IMR-90 (cell line): ENCODE data around the gene DHDH. TPM values are rescaled to one million over a fixed set of nuclear protein-coding genes. Genes with fewer than 3 reads are reported as not detected.

ENCODE experiments used
- ATAC-seq: fragments of 200-7000 bp; cut with Tn5 transposase; 2 replicates; pipeline ENCODE4 v1.9.1; 2020; ENCODE audit warnings: low read depth, mild to moderate bottlenecking, moderate library complexity
- BruUV-seq: library from RNA; stranded (reverse); fragments of 400-500 nt; replicated peaks from 2 replicates; lab custom pipeline; 2021; lab: Mats Ljungman, UMichigan
- CTCF ChIA-PET: fragments of 300-600 bp; formaldehyde crosslinking; extraction: SDS; loops from one replicate; lab custom pipeline; 2021; ENCODE audit warnings: antibody characterized with exemption; lab: Yijun Ruan, JAX
- POLR2A ChIA-PET: fragments of 300-600 bp; sonication (Branson Sonifier 250); formaldehyde crosslinking; loops from one replicate; lab custom pipeline; 2022; ENCODE audit warnings: antibody characterized with exemption; ENCODE audit not compliant: unreplicated experiment; lab: Charles Lee
- DNase-seq: peaks from one replicate; pipeline ENCODE4 v3.0.0; 2013
- H2AFZ ChIP-seq: replicated peaks from 2 replicates; pipeline ENCODE3; 2013; ENCODE audit warnings: low read length, mild to moderate bottlenecking; ENCODE audit not compliant: poor library complexity
- H2AK5ac ChIP-seq: 2 replicates; pipeline ENCODE4 v1.6.1; 2013; ENCODE audit warnings: low read depth, low read length, inconsistent platforms
- H2AK9ac ChIP-seq: replicated peaks from 2 replicates; pipeline ENCODE3; 2013; ENCODE audit warnings: mild to moderate bottlenecking, low read depth, low read length, moderate library complexity; ENCODE audit not compliant: poor library complexity
- H2BK120ac ChIP-seq: 2 replicates; pipeline ENCODE4 v1.6.1; 2013; ENCODE audit warnings: low read depth, low read length, inconsistent platforms
- H2BK15ac ChIP-seq: 3 replicates; pipeline ENCODE4 v1.6.1; 2013; ENCODE audit warnings: low read depth, low read length, inconsistent platforms
- H2BK20ac ChIP-seq: 2 replicates; pipeline ENCODE4 v1.6.1; 2013; ENCODE audit warnings: low read depth, mild to moderate bottlenecking, inconsistent platforms, low read length, moderate library complexity
- H2BK5ac ChIP-seq: 2 replicates; pipeline ENCODE4 v1.6.1; 2013; ENCODE audit warnings: mild to moderate bottlenecking, low read depth, low read length, inconsistent platforms; ENCODE audit not compliant: poor library complexity, severe bottlenecking
- H3K14ac ChIP-seq: replicated peaks from 2 replicates; pipeline ENCODE4 v1.6.1; 2013; ENCODE audit warnings: low read depth, low read length, inconsistent platforms
- H3K18ac ChIP-seq: 2 replicates; pipeline ENCODE4 v1.6.1; 2013; ENCODE audit warnings: low read depth, low read length, control low read depth
- H3K23ac ChIP-seq: 2 replicates; pipeline ENCODE4 v1.6.1; 2013; ENCODE audit warnings: low read depth, low read length, inconsistent platforms
- H3K27ac ChIP-seq: 2 replicates; pipeline ENCODE4 v1.5.1; 2013; ENCODE audit warnings: mild to moderate bottlenecking, control low read depth, low read length; ENCODE audit not compliant: insufficient read depth
- H3K27me3 ChIP-seq: 2 replicates; pipeline ENCODE4 v1.6.1; 2013; ENCODE audit warnings: low read length; ENCODE audit not compliant: control insufficient read depth, insufficient read depth
- H3K36me3 ChIP-seq: 2 replicates; pipeline ENCODE4 v1.6.1; 2013; ENCODE audit warnings: low read length, mixed read lengths; ENCODE audit not compliant: control insufficient read depth, insufficient read depth
- H3K4ac ChIP-seq: 2 replicates; pipeline ENCODE4 v1.6.1; 2013; ENCODE audit warnings: low read depth, low read length, inconsistent platforms
- H3K4me1 ChIP-seq: 2 replicates; pipeline ENCODE4 v1.6.1; 2013; ENCODE audit warnings: low read length, mixed read lengths; ENCODE audit not compliant: control insufficient read depth, insufficient read depth
- H3K4me2 ChIP-seq: 2 replicates; pipeline ENCODE4 v1.6.1; 2013; ENCODE audit warnings: low read depth, mild to moderate bottlenecking, control low read depth, low read length, moderate library complexity
- H3K4me3 ChIP-seq: 2 replicates; pipeline ENCODE4 v1.5.1; 2013; ENCODE audit warnings: low read depth, mild to moderate bottlenecking, control low read depth, low read length, moderate library complexity; ENCODE audit not compliant: insufficient read depth
- H3K56ac ChIP-seq: 2 replicates; pipeline ENCODE4 v1.6.1; 2013; ENCODE audit warnings: low read length, inconsistent platforms; ENCODE audit not compliant: insufficient read depth; ENCODE audit errors: extremely low read depth
- H3K79me1 ChIP-seq, 2 experiments: 2 replicates each; pipeline ENCODE4 v1.6.1; 2013; ENCODE audit warnings: low read length in 2 of 2, inconsistent platforms in 1 of 2, low read depth in 1 of 2
- H3K9ac ChIP-seq: 2 replicates; pipeline ENCODE4 v1.6.1; 2013; ENCODE audit warnings: low read depth, low read length, control low read depth
- H3K9me1 ChIP-seq: 2 replicates; pipeline ENCODE4 v1.6.1; 2013; ENCODE audit warnings: low read length, inconsistent platforms; ENCODE audit not compliant: insufficient read depth
- H3K9me3 ChIP-seq: 2 replicates; pipeline ENCODE4 v1.6.1; 2013; ENCODE audit warnings: low read length; ENCODE audit not compliant: control insufficient read depth, insufficient read depth
- H4K20me1 ChIP-seq: 2 replicates; pipeline ENCODE4 v1.6.1; 2013; ENCODE audit warnings: low read length, inconsistent platforms; ENCODE audit not compliant: insufficient read depth
- H4K5ac ChIP-seq: 2 replicates; pipeline ENCODE4 v1.6.1; 2013; ENCODE audit warnings: mild to moderate bottlenecking, low read depth, low read length, control low read depth
- H4K8ac ChIP-seq, 2 experiments: 2 replicates each; pipeline ENCODE4 v1.6.1; 2013; ENCODE audit warnings: low read depth in 2 of 2, low read length in 2 of 2, control low read depth in 1 of 2, inconsistent platforms in 1 of 2
- H4K91ac ChIP-seq: 2 replicates; pipeline ENCODE4 v1.6.1; 2013; ENCODE audit warnings: low read depth, low read length, inconsistent platforms; ENCODE audit not compliant: insufficient read depth
- BHLHE40 ChIP-seq: fragments of 150-350 bp; IDR thresholded peaks from 2 replicates; pipeline ENCODE4 v1.6.1; 2016; ENCODE audit warnings: mild to moderate bottlenecking, low read depth, low read length
- CHD1 ChIP-seq: IDR thresholded peaks from 2 replicates; pipeline ENCODE4 v1.6.1; 2012; ENCODE audit warnings: low read depth, low read length, improper control_type of control experiment
- CTCF ChIP-seq: conservative IDR thresholded peaks from 2 replicates; pipeline ENCODE4 v1.5.1; 2012; ENCODE audit warnings: mild to moderate bottlenecking, low read depth, low read length, improper control_type of control experiment
- MAFK ChIP-seq: IDR thresholded peaks from 2 replicates; pipeline ENCODE4 v1.6.1; 2012; ENCODE audit warnings: low read depth, low read length, improper control_type of control experiment
- MAZ ChIP-seq: IDR thresholded peaks from 2 replicates; pipeline ENCODE4 v1.6.1; 2012; ENCODE audit warnings: low read depth, mild to moderate bottlenecking, low read length, improper control_type of control experiment, moderate library complexity, borderline replicate concordance
- MXI1 ChIP-seq: IDR thresholded peaks from 2 replicates; pipeline ENCODE4 v1.6.1; 2012; ENCODE audit warnings: low read depth, mild to moderate bottlenecking, low read length, moderate library complexity, borderline replicate concordance
- NFE2L2 ChIP-seq: fragments of 150-350 bp; IDR thresholded peaks from 2 replicates; pipeline ENCODE4 v1.6.1; 2016; ENCODE audit warnings: low read depth, mild to moderate bottlenecking, low read length
- POLR2A ChIP-seq: IDR thresholded peaks from 2 replicates; pipeline ENCODE4 v1.6.1; 2012; ENCODE audit warnings: mild to moderate bottlenecking, low read depth, low read length
- WGBS, 2 experiments: methylation state at CpG; one replicate each; pipeline versions ENCODE4 v1.1.5 to v1.1.7; 2013; ENCODE audit warnings: missing lambda C conversion rate in 2 of 2; ENCODE audit not compliant: insufficient read length in 1 of 2; ENCODE audit errors: extremely low coverage in 2 of 2; 5-methylcytosine and 5-hydroxymethylcytosine counted together
- dilution Hi-C: fragments of 300-500 bp; cut with HindIII; formaldehyde crosslinking; loops from one replicate; pipeline ENCODE4 v1.14.3; 2018; ENCODE audit warnings: low sequenced_read_pairs; ENCODE audit not compliant: unreplicated experiment
- in situ Hi-C: fragments of 300-500 bp; cut with MboI; formaldehyde crosslinking; loops from 3 replicates; pipeline ENCODE4 v1.14.3; 2019; ENCODE audit warnings: low sequenced_read_pairs, inconsistent platforms, mixed read lengths
- intact Hi-C: fragments of 100-400 bp; cut with micrococcal nuclease; formaldehyde crosslinking; loops from 2 replicates; pipeline ENCODE4 v1.10.0; 2022
- polyA plus RNA-seq, 3 experiments: library from polyadenylated mRNA; depleted of rRNA; stranded (reverse); fragments of >200 nt; gene quantifications; 2 replicates each; pipeline ENCODE4 v1.2.3, GENCODE V29; 2012; ENCODE audit warnings: low replicate concordance in 1 of 3
- total RNA-seq: library from RNA; depleted of rRNA; stranded (reverse); fragments of >200 nt; gene quantifications from 2 replicates; pipeline ENCODE4 v1.2.3, GENCODE V29; 2012
- TF ChIP-seq, protein P1 (sequence below): fragments of 150-350 bp; IDR thresholded peaks from 2 replicates; pipeline ENCODE4 v1.6.1; 2017; ENCODE audit warnings: mild to moderate bottlenecking, antibody characterized with exemption, low read length, low read depth

The DHDH gene
- total and polyA plus RNA-seq, 2 of the 4 experiments (the other 2 are of a cell fraction): 0.36 to 0.53 TPM

DNA sequence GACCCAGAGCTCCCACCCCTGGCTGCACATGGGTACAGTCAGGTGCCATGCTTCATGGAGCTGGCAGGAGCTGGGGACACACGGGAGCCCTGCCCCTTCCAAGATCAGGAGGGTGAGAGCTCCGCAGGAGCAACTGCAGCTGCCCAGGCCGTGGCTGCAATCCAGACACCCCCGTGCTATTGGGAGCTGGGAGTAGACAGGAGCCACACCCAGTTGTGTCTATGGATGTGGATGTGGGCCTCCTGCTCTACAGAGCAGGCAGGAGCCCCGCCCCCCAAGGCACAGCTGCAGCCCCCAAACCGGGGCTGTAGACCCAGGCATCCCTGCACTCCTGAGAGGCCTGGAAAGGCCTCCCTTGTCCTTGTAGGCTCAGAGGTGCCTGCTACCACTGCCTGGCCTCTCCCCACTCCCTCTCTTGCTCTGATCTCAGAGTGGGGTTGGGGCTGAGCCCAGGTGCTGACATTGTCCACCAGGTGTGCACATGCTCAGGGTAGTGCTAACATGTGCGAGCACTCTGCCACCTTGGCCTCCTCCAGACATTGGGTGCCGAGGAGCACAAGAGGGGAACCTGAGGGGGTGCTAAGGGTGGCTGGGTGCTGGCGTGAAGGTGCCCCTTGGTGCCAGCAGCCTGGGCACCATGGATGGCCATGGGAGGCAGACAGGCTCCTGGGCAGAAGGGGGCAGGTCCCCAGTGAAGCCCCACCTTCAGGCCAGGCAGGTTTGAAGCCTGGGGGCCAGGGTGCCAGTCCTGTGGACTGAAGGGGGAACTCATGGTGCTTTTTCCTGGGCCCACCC, 13.2 kb downstream of the DHDH start:
- Histone ChIP-seq H4K20me1 (no peaks in the 10 kb centered on the region), H4K8ac (no peak overlapping the region), H3K18ac (no peak overlapping the region), H3K9me3 (peaks cover 5% of the 10 kb centered on the region; the same call in 1 of the 2 replicates), H3K9me1 (no peaks in the 10 kb centered on the region), H2BK20ac (no peak overlapping the region), H3K27ac (no peak overlapping the region), H3K4me2 (no peak overlapping the region), H2AK9ac (no peak overlapping the region), H3K4me3 (no peak overlapping the region), H2AFZ (no peak overlapping the region), H2BK15ac (no peak overlapping the region), H4K91ac (no peak overlapping the region), H4K5ac (no peak overlapping the region), H3K56ac (no peak overlapping the region), H2AK5ac (peak overlapping the region; percentile 67; the same call in 1 of the 2 replicates), H3K23ac (no peak overlapping the region), H3K9ac (no peak overlapping the region), H2BK120ac (no peak overlapping the region), H3K27me3 (no peaks in the 10 kb centered on the region), H3K79me1 (no peaks in the 10 kb centered on the region), H3K14ac (no peak overlapping the region), H3K4me1 (no peaks in the 10 kb centered on the region), H2BK5ac (no peak overlapping the region), H3K4ac (no peak overlapping the region), H3K36me3 (no peaks in the 10 kb centered on the region)
- intact Hi-C loops (no loop called here), in situ Hi-C loops (no loop called here), dilution Hi-C loops (no loop called here)
- no peak for DNase-seq
- no peak for TF ChIP-seq MAZ
- no peak for TF ChIP-seq CTCF
- no peak for TF ChIP-seq MAFK
- TF ChIP-seq MXI1: no peak
- no peak for TF ChIP-seq POLR2A
- TF ChIP-seq, protein P1, sequence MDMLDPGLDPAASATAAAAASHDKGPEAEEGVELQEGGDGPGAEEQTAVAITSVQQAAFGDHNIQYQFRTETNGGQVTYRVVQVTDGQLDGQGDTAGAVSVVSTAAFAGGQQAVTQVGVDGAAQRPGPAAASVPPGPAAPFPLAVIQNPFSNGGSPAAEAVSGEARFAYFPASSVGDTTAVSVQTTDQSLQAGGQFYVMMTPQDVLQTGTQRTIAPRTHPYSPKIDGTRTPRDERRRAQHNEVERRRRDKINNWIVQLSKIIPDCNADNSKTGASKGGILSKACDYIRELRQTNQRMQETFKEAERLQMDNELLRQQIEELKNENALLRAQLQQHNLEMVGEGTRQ: no peak
- TF ChIP-seq BHLHE40: no peak
- no peak for TF ChIP-seq CHD1
- no peak for TF ChIP-seq NFE2L2
- WGBS, 2 experiments: 69% methylated on average over 3 of the region's 9 CpGs; no CpG with 5 or more reads in 1 of the 2 experiments
- POLR2A ChIA-PET: no interaction called here
- no TSS peak for BruUV-seq
- ATAC-seq: no peak
- CTCF ChIA-PET: no interaction called here
